HepG2 (cell line): ENCODE data around the gene CLBA1. TPM values are rescaled to one million over a fixed set of nuclear protein-coding genes. Genes with fewer than 3 reads are reported as not detected.

Experiments used
- ATAC-seq: fragments of 200-7000 bp; cut with Tn5 transposase; 3 replicates; pipeline ENCODE4 v1.9.1; 2020; ENCODE audit warnings: mild to moderate bottlenecking, moderate library complexity
- BruUV-seq: library from RNA; stranded (reverse); fragments of 400-500 nt; replicated peaks from 2 replicates; lab custom pipeline; 2021; lab: Mats Ljungman, UMichigan
- CTCF ChIA-PET: fragments of 300-600 bp; formaldehyde crosslinking; extraction: SDS; loops from one replicate; lab custom pipeline; 2021; ENCODE audit warnings: low total read pairs, inconsistent platforms, low intra/inter-chr PET ratio; lab: Yijun Ruan, JAX
- POLR2A ChIA-PET: fragments of 350-600 bp; sonication (Branson Sonifier 250); formaldehyde crosslinking; loops from one replicate; lab custom pipeline; 2020; ENCODE audit warnings: antibody characterized with exemption, inconsistent platforms; lab: Yijun Ruan, JAX
- DNase-seq: peaks from one replicate; pipeline ENCODE4 v3.0.0-alpha.2; 2015; ENCODE audit warnings: low spot score
- FAIRE-seq: peaks from 3 replicates; lab custom pipeline; 2011; peaks lifted over from hg19 to GRCh38; lab: Jason Lieb, UNC
- H2AFZ ChIP-seq: one replicate; pipeline ENCODE4 v1.6.1; 2011; ENCODE audit warnings: low read length, inconsistent platforms
- H3K27ac ChIP-seq: fragments of 300-600 bp; 3 replicates; pipeline ENCODE4 v1.8.0; 2011; ENCODE audit warnings: mixed run types, mild to moderate bottlenecking, mixed read lengths, low read length, inconsistent platforms; ENCODE audit not compliant: insufficient read depth; ENCODE audit errors: extremely low read length
- H3K27me3 ChIP-seq, 2 experiments: fragments of 200-600 bp in 1 of 2; 2 replicates in 1 of 2; 3 replicates in 1 of 2; pipeline versions ENCODE4 v1.6.0 to v1.8.0; 2011; ENCODE audit warnings: low read length in 2 of 2, mild to moderate bottlenecking in 2 of 2, moderate library complexity in 2 of 2, inconsistent platforms in 1 of 2; ENCODE audit not compliant: insufficient read depth in 2 of 2, control insufficient read depth in 1 of 2
- H3K36me3 ChIP-seq, 2 experiments: fragments of 200-600 bp in 1 of 2; replicated peaks in 1 of 2; 2 replicates in 1 of 2; 3 replicates in 1 of 2; pipeline versions ENCODE4 v1.5.1 to v1.8.0; 2011; ENCODE audit warnings: low read length in 2 of 2, inconsistent platforms in 1 of 2; ENCODE audit not compliant: insufficient read depth in 2 of 2, control insufficient read depth in 1 of 2
- H3K4me1 ChIP-seq: 2 replicates; pipeline ENCODE4 v1.5.1; 2012; ENCODE audit warnings: low read length, inconsistent platforms; ENCODE audit not compliant: insufficient read depth
- H3K4me2 ChIP-seq: 2 replicates; pipeline ENCODE4 v1.6.0; 2011; ENCODE audit warnings: low read depth, low read length, inconsistent platforms
- H3K4me3 ChIP-seq, 3 experiments: fragments of 200-600 bp in 1 of 3; sonication (generic), shearing (Covaris generic) in 1 of 3; replicated peaks in 1 of 3; 2 replicates each; pipeline ENCODE4 v1.5.1; 2011 to 2016; ENCODE audit warnings: low read length in 3 of 3, inconsistent platforms in 2 of 3, low read depth in 2 of 3, mild to moderate bottlenecking in 2 of 3, control low read depth in 1 of 3, mixed read lengths in 1 of 3; ENCODE audit not compliant: insufficient read depth in 1 of 3
- H3K79me2 ChIP-seq: one replicate; pipeline ENCODE4 v1.6.1; 2011; ENCODE audit warnings: low read length, inconsistent platforms; ENCODE audit not compliant: insufficient read depth
- H3K9ac ChIP-seq: 2 replicates; pipeline ENCODE4 v1.6.0; 2011; ENCODE audit warnings: mild to moderate bottlenecking, low read depth, low read length, inconsistent platforms; ENCODE audit not compliant: insufficient read depth
- H3K9me3 ChIP-seq: 2 replicates; pipeline ENCODE4 v1.5.1; 2012; ENCODE audit warnings: mild to moderate bottlenecking, low read length
- H4K20me1 ChIP-seq: 2 replicates; pipeline ENCODE4 v1.6.0; 2011; ENCODE audit warnings: inconsistent platforms, mild to moderate bottlenecking, low read length, moderate library complexity; ENCODE audit not compliant: insufficient read depth
- CREM ChIP-seq, 2 experiments: sonication (generic) in 1 of 2; formaldehyde crosslinking in 1 of 2; IDR thresholded peaks; 2 replicates each; pipeline versions ENCODE4 v1.4.0 to v1.6.1; 2016 to 2020; ENCODE audit warnings: antibody characterized with exemption in 1 of 2, mild to moderate bottlenecking in 1 of 2, missing genetic modification reagents in 1 of 2
- ESRRA ChIP-seq: sonication (generic); formaldehyde crosslinking; IDR thresholded peaks from 2 replicates; pipeline ENCODE4 v1.5.1; 2020; ENCODE audit warnings: mild to moderate bottlenecking, low read depth, missing genetic modification reagents
- MAFG ChIP-seq: sonication (generic); formaldehyde crosslinking; IDR thresholded peaks from 2 replicates; pipeline ENCODE4 v1.5.1; 2020; ENCODE audit warnings: mild to moderate bottlenecking, missing genetic modification reagents
- RAD21 ChIP-seq: fragments of 450-650 bp; formaldehyde crosslinking; IDR thresholded peaks from 2 replicates; pipeline ENCODE4 v1.5.0; 2020; ENCODE audit warnings: mild to moderate bottlenecking
- STAT5B ChIP-seq: sonication (generic); formaldehyde crosslinking; IDR thresholded peaks from 2 replicates; pipeline ENCODE4 v1.4.0; 2020; ENCODE audit warnings: missing genetic modification reagents
- ZKSCAN5 ChIP-seq: sonication (generic); formaldehyde crosslinking; IDR thresholded peaks from 2 replicates; pipeline ENCODE4 v1.5.1; 2020; ENCODE audit warnings: mild to moderate bottlenecking, missing genetic modification reagents
- ZSCAN29 ChIP-seq: sonication (generic); formaldehyde crosslinking; conservative IDR thresholded peaks from 2 replicates; pipeline ENCODE4 v1.4.0; 2020; ENCODE audit warnings: mild to moderate bottlenecking, missing genetic modification reagents
- WGBS: methylation state at CpG from one replicate; pipeline ENCODE4 v1.1.6; 2017; ENCODE audit warnings: low lambda C conversion rate; 5-methylcytosine and 5-hydroxymethylcytosine counted together
- in situ Hi-C: cut with HindIII; loops from 2 replicates; pipeline ENCODE4 v1.10.0; 2017; ENCODE audit warnings: low pct_unique_long_range_greater_than_20kb; ENCODE audit not compliant: extremely low pct_ligation_motif_present
- intact Hi-C: fragments of 100-400 bp; cut with micrococcal nuclease; formaldehyde crosslinking; loops from one replicate; pipeline ENCODE4 v1.10.0; 2022; ENCODE audit not compliant: unreplicated experiment
- polyA plus RNA-seq, 8 experiments: library from polyadenylated mRNA; depleted of rRNA in 3 of 8; stranded (reverse) in 7 of 8; unstranded in 1 of 8; fragments of >200 nt; fragmentation: Illumina TruSeq in 4 of 8; extraction: Trizol in 4 of 8; gene quantifications; 2 replicates each; pipeline versions ENCODE4 v1.2.1 to v1.2.3, GENCODE V29; 2011 to 2016; ENCODE audit warnings: low read depth in 4 of 8, missing spikeins in 1 of 8, mixed read lengths in 1 of 8; ENCODE audit not compliant: insufficient read depth in 1 of 8
- total RNA-seq, 5 experiments: library from RNA; depleted of rRNA; stranded (reverse); fragments of >200 nt; fragmentation: Illumina TruSeq; extraction: Trizol; gene quantifications; 2 replicates each; pipeline ENCODE4 v1.2.3, GENCODE V29; 2016; ENCODE audit warnings: low read depth in 1 of 5
- TF ChIP-seq, protein P1 (sequence below): conservative IDR thresholded peaks from 2 replicates; pipeline ENCODE4 v1.6.1; 2018; ENCODE audit warnings: missing genetic modification reagents
- TF ChIP-seq, protein P2 (sequence below): sonication (generic); formaldehyde crosslinking; IDR thresholded peaks from 2 replicates; pipeline ENCODE4 v1.5.0; 2020; ENCODE audit warnings: missing genetic modification reagents
- TF ChIP-seq, protein P3 (sequence below): sonication (generic); formaldehyde crosslinking; IDR thresholded peaks from 2 replicates; pipeline ENCODE4 v1.4.0; 2020; ENCODE audit warnings: missing genetic modification reagents, borderline replicate concordance

CLBA1 gene
- total and polyA plus RNA-seq, 2 of the 13 experiments (the other 11 are each of a cell fraction or from before 2014, with no cell fraction given), result 1.2 to 1.4 TPM

DNA sequence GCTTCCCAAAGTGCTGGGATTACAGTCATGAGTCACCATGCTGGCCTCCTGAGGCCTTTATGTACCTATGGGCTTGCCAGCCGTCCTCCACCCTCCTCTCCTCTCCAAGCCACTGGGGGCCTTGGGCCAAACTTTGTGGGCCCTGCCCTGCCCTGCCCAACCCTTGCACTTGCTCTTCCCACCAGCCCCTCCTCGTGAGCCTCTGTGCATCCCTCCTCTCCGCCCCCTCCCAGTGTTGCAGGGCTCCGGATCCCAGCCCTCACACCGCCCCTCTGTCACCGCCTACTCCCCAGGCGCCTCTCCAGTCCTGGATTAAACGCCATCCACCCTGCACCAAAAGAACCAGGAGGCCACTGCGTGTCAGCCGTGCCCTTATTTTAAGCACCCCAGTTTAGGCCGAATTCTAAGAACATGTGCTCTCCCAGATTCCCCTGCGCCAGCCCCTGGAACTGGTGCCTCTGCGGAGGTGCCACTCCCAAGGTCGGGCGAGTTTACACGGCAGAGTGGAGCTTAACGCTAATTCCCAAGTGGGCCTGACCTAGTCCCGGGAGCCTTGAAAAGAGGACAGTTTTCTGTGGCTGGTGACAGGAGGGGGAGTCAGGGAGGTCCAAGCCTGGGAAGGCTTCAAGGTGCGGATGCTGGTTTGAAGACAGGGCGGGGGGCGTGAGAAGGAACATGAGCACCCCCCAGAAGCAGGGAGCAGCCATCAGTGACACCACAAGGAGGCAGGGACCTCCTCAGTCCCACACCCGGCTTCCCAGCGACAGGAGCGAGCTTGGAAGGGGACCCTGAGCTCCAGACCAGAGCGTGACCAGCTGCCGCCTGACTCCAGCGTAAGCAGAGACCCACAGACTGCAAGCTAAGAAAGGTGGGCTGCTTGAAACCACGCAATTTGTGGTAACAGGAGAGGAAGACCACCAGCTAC is 56.5 kb downstream of the CLBA1 start:
- H3K4me2 ChIP-seq, result no peak overlapping the region
- no peak overlapping the region for H3K4me3 ChIP-seq
- in situ Hi-C loops, result no loop called here
- BruUV-seq, result no TSS peak
- H4K20me1 ChIP-seq, result no peaks in the 10 kb centered on the region
- ChIA-PET CTCF (no interaction called here), POLR2A (no interaction called here)
- peaks cover 1 to 35% of the 10 kb centered on the region in 2 experiments; a peak in 4 of 5 replicates for H3K27me3 ChIP-seq
- H3K9ac ChIP-seq, result no peak overlapping the region
- no peak for TF ChIP-seq ESRRA (CRISPR knock-in tag)
- FAIRE-seq, result no peak
- DNase-seq, result no peak
- no peaks in the 10 kb centered on the region for H3K9me3 ChIP-seq
- peaks cover 27% of the 10 kb centered on the region for H3K4me1 ChIP-seq
- no peak overlapping the region for H2AFZ ChIP-seq
- 40% methylated on average over 23 of the region's 28 CpGs for WGBS
- H3K36me3 ChIP-seq, result no peaks in the 10 kb centered on the region
- H3K27ac ChIP-seq, result no peak overlapping the region
- ATAC-seq, result no peak
- intact Hi-C loops, result no loop called here
- H3K79me2 ChIP-seq, result no peaks in the 10 kb centered on the region

DNA sequence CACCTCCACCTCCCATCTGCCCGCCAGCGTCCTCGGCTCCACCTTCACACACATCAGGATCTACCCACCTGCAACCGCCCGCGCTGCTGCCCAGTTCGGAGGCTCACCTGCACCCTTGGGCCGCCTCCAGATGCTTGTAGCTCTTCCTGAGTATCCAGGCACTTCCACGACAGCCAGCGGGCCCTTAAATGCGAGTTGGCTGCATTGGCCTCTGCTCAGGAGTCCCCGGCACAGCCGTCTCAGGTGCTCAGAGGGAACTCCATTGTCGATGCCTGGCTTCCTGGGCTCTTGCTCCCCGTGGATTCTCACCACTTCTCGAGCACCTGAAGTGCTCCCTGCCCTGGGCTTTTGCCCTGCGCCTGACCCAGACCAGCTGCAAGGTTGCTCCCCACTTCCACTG is 57.2 kb downstream of the CLBA1 start:
- in situ Hi-C loops, result no loop called here
- CTCF ChIA-PET, result interaction anchor here (4.5 kb wide), 1 partner anchor 65 kb away, joined by 146 read pairs; the partner anchor contains the start of gene AHNAK2
- TF ChIP-seq MAFG (CRISPR knock-in tag) (no peak), STAT5B (CRISPR knock-in tag) (no peak), ZSCAN29 (CRISPR knock-in tag) (no peak), ZKSCAN5 (CRISPR knock-in tag) (no peak), RAD21 (CRISPR knock-in tag) (no peak), CREM (IDR thresholded peaks at IDR 0.05) (no peak), CREM (CRISPR knock-in tag; IDR thresholded peaks at IDR 0.05) (no peak)
- TF ChIP-seq, protein P1, sequence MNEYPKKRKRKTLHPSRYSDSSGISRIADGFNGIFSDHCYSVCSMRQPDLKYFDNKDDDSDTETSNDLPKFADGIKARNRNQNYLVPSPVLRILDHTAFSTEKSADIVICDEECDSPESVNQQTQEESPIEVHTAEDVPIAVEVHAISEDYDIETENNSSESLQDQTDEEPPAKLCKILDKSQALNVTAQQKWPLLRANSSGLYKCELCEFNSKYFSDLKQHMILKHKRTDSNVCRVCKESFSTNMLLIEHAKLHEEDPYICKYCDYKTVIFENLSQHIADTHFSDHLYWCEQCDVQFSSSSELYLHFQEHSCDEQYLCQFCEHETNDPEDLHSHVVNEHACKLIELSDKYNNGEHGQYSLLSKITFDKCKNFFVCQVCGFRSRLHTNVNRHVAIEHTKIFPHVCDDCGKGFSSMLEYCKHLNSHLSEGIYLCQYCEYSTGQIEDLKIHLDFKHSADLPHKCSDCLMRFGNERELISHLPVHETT (CRISPR knock-in tag), result no peak
- TF ChIP-seq, protein P2, sequence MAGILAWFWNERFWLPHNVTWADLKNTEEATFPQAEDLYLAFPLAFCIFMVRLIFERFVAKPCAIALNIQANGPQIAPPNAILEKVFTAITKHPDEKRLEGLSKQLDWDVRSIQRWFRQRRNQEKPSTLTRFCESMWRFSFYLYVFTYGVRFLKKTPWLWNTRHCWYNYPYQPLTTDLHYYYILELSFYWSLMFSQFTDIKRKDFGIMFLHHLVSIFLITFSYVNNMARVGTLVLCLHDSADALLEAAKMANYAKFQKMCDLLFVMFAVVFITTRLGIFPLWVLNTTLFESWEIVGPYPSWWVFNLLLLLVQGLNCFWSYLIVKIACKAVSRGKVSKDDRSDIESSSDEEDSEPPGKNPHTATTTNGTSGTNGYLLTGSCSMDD (CRISPR knock-in tag), result no peak
- TF ChIP-seq, protein P3, sequence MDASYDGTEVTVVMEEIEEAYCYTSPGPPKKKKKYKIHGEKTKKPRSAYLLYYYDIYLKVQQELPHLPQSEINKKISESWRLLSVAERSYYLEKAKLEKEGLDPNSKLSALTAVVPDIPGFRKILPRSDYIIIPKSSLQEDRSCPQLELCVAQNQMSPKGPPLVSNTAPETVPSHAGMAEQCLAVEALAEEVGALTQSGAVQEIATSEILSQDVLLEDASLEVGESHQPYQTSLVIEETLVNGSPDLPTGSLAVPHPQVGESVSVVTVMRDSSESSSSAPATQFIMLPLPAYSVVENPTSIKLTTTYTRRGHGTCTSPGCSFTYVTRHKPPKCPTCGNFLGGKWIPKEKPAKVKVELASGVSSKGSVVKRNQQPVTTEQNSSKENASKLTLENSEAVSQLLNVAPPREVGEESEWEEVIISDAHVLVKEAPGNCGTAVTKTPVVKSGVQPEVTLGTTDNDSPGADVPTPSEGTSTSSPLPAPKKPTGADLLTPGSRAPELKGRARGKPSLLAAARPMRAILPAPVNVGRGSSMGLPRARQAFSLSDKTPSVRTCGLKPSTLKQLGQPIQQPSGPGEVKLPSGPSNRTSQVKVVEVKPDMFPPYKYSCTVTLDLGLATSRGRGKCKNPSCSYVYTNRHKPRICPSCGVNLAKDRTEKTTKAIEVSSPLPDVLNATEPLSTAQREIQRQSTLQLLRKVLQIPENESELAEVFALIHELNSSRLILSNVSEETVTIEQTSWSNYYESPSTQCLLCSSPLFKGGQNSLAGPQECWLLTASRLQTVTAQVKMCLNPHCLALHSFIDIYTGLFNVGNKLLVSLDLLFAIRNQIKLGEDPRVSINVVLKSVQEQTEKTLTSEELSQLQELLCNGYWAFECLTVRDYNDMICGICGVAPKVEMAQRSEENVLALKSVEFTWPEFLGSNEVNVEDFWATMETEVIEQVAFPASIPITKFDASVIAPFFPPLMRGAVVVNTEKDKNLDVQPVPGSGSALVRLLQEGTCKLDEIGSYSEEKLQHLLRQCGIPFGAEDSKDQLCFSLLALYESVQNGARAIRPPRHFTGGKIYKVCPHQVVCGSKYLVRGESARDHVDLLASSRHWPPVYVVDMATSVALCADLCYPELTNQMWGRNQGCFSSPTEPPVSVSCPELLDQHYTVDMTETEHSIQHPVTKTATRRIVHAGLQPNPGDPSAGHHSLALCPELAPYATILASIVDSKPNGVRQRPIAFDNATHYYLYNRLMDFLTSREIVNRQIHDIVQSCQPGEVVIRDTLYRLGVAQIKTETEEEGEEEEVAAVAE (CRISPR knock-in tag), result no peak

More for the DNA sequence above, 57.2 kb downstream of the CLBA1 start:
- no peaks in the 10 kb centered on the region for H4K20me1 ChIP-seq
- no peak for FAIRE-seq
- no peak for DNase-seq
- H3K27ac ChIP-seq, result no peak overlapping the region
- ATAC-seq, result no peak
- no peak overlapping the region for H3K9ac ChIP-seq
- no peaks in the 10 kb centered on the region for H3K9me3 ChIP-seq
- H3K4me1 ChIP-seq, result peaks cover 27% of the 10 kb centered on the region
- no peak overlapping the region for H3K4me2 ChIP-seq
- H3K79me2 ChIP-seq, result no peaks in the 10 kb centered on the region
- BruUV-seq, result no TSS peak
- H2AFZ ChIP-seq, result no peak overlapping the region
- 28% methylated on average over 17 of the region's 17 CpGs for WGBS
- peaks cover 1 to 35% of the 10 kb centered on the region in 2 experiments; a peak in 3 of 5 replicates for H3K27me3 ChIP-seq
- no peaks in the 10 kb centered on the region for H3K36me3 ChIP-seq
- POLR2A ChIA-PET, result no interaction called here
- intact Hi-C loops, result no loop called here
- H3K4me3 ChIP-seq, result no peak overlapping the region
